K562 (cell line): ENCODE data around the gene CCL22. TPM values are rescaled to one million over a fixed set of nuclear protein-coding genes. Genes with fewer than 3 reads are reported as not detected.
A peak's percentile ranks its signal among the peaks of the same experiment; 100 is the strongest.

ENCODE experiments used
- ATAC-seq: fragments of 200-7000 bp; cut with Tn5 transposase; 3 replicates; pipeline ENCODE4 v1.9.1; 2020; ENCODE audit warnings: moderate library complexity
- BruUV-seq: library from RNA; stranded (reverse); fragments of 400-500 nt; replicated peaks from 2 replicates; lab custom pipeline; 2021; lab: Mats Ljungman, UMichigan
- CTCF ChIA-PET: fragments of 300-600 bp; formaldehyde crosslinking; extraction: SDS; loops from one replicate; lab custom pipeline; 2021; ENCODE audit warnings: low intra/inter-chr PET ratio; lab: Yijun Ruan, JAX
- POLR2A ChIA-PET: fragments of 300-600, 350-650 bp; sonication (Branson Sonifier 250); formaldehyde crosslinking; extraction: SDS; loops from one replicate; lab custom pipeline; 2021; ENCODE audit warnings: antibody characterized with exemption, inconsistent platforms; lab: Yijun Ruan, JAX
- DNase-seq, 4 experiments: peaks; one replicate each; pipeline versions ENCODE4 v3.0.0 to v3.0.0-alpha.2; 2011 to 2018; ENCODE audit warnings: low spot score in 3 of 4, mixed read lengths in 3 of 4; ENCODE audit errors: extremely low read depth in 1 of 4
- FAIRE-seq: peaks from 2 replicates; lab custom pipeline; 2011; peaks lifted over from hg19 to GRCh38; lab: Jason Lieb, UNC
- H2AFZ ChIP-seq: 2 replicates; pipeline ENCODE4 v1.6.0; 2011; ENCODE audit warnings: low read depth, low read length, control low read depth, inconsistent platforms
- H3K27ac ChIP-seq: fragments of 200-600 bp; 3 replicates; pipeline ENCODE4 v1.8.0; 2011; ENCODE audit warnings: low read depth, mild to moderate bottlenecking, control low read depth, inconsistent platforms, low read length, moderate library complexity, mixed read lengths; ENCODE audit errors: extremely low read depth
- H3K27me3 ChIP-seq, 2 experiments: fragments of 300-600 bp in 1 of 2; 2 replicates in 1 of 2; 3 replicates in 1 of 2; pipeline versions ENCODE4 v1.6.0 to v1.8.0; 2011; ENCODE audit warnings: inconsistent platforms in 2 of 2, low read length in 2 of 2, mild to moderate bottlenecking in 1 of 2, mixed read lengths in 1 of 2, moderate library complexity in 1 of 2; ENCODE audit not compliant: control insufficient read depth in 2 of 2, insufficient read depth in 2 of 2
- H3K36me3 ChIP-seq: fragments of 300-600 bp; 3 replicates; pipeline ENCODE4 v1.8.0; 2011; ENCODE audit warnings: mild to moderate bottlenecking, low read length, inconsistent platforms; ENCODE audit not compliant: control insufficient read depth, insufficient read depth
- H3K4me1 ChIP-seq, 2 experiments: fragments of 200-600 bp in 1 of 2; replicated peaks in 1 of 2; 2 replicates in 1 of 2; 3 replicates in 1 of 2; pipeline versions ENCODE4 v1.5.1 to v1.8.0; 2011; ENCODE audit warnings: inconsistent platforms in 2 of 2, low read length in 2 of 2, mild to moderate bottlenecking in 1 of 2, mixed read lengths in 1 of 2, moderate library complexity in 1 of 2; ENCODE audit not compliant: control insufficient read depth in 2 of 2, insufficient read depth in 2 of 2
- H3K4me2 ChIP-seq: 2 replicates; pipeline ENCODE4 v1.6.1; 2011; ENCODE audit warnings: low read length, control low read depth, inconsistent platforms, mixed read lengths; ENCODE audit not compliant: insufficient read depth
- H3K4me3 ChIP-seq: fragments of 200-600 bp; sonication (generic), shearing (Covaris generic); 2 replicates; pipeline ENCODE4 v1.5.1; 2016; ENCODE audit warnings: control low read depth, inconsistent platforms
- H3K79me2 ChIP-seq: fragments of 200-600 bp; 3 replicates; pipeline ENCODE4 v1.8.0; 2011; ENCODE audit warnings: low read length, inconsistent platforms; ENCODE audit not compliant: control insufficient read depth, insufficient read depth
- H3K9ac ChIP-seq, 2 experiments: 2 replicates each; pipeline versions ENCODE4 v1.6.0 to v1.6.1; 2011; ENCODE audit warnings: low read depth in 2 of 2, low read length in 2 of 2, control low read depth in 1 of 2, inconsistent platforms in 1 of 2, mild to moderate bottlenecking in 1 of 2, mixed read lengths in 1 of 2; ENCODE audit not compliant: insufficient read depth in 1 of 2
- H3K9me1 ChIP-seq: one replicate; pipeline ENCODE4 v1.6.0; 2011; ENCODE audit warnings: inconsistent platforms, mild to moderate bottlenecking, low read length, moderate library complexity; ENCODE audit not compliant: control insufficient read depth, insufficient read depth
- H3K9me3 ChIP-seq: replicated peaks from 2 replicates; pipeline ENCODE4 v1.5.1; 2011; ENCODE audit warnings: low read depth, low read length, inconsistent platforms; ENCODE audit not compliant: control insufficient read depth, insufficient read depth
- H4K20me1 ChIP-seq: replicated peaks from 2 replicates; pipeline ENCODE4 v1.6.1; 2011; ENCODE audit warnings: low read length, inconsistent platforms, mixed read lengths; ENCODE audit not compliant: control insufficient read depth, insufficient read depth
- NFIC ChIP-seq: fragments of 450-650 bp; IDR thresholded peaks from 2 replicates; pipeline ENCODE4 v1.6.1; 2017; ENCODE audit warnings: mild to moderate bottlenecking, inconsistent platforms
- NKRF ChIP-seq: fragments of 450-650 bp; IDR thresholded peaks from 2 replicates; pipeline ENCODE4 v1.6.1; 2016; ENCODE audit warnings: borderline replicate concordance
- PHF20 ChIP-seq: fragments of 450-650 bp; IDR thresholded peaks from 2 replicates; pipeline ENCODE4 v1.6.1; 2018; ENCODE audit not compliant: partially characterized antibody
- SIN3A ChIP-seq, 2 experiments: fragments of 150-350 bp in 1 of 2; IDR thresholded peaks; 2 replicates each; pipeline ENCODE4 v1.6.1; 2011 to 2016; ENCODE audit warnings: borderline replicate concordance in 2 of 2, low read depth in 2 of 2, low read length in 2 of 2, mild to moderate bottlenecking in 2 of 2, moderate library complexity in 2 of 2; ENCODE audit not compliant: control insufficient read depth in 1 of 2
- TEAD4 ChIP-seq, 2 experiments: sonication (generic) in 1 of 2; formaldehyde crosslinking in 1 of 2; IDR thresholded peaks; 2 replicates each; pipeline versions ENCODE4 v1.6.1 to v1.8.0; 2012 to 2022; ENCODE audit warnings: borderline replicate concordance in 1 of 2, inconsistent platforms in 1 of 2, low read length in 1 of 2, mild to moderate bottlenecking in 1 of 2, missing genetic modification reagents in 1 of 2
- ZBED1 ChIP-seq: IDR thresholded peaks from 2 replicates; pipeline ENCODE4 v1.6.1; 2014
- ZNF23 ChIP-seq: fragments of 250-450 bp; sonication (Bioruptor Pico); IDR thresholded peaks from 2 replicates; pipeline ENCODE4 v1.4.0; 2020; ENCODE audit warnings: mild to moderate bottlenecking
- WGBS: fragments of 100-300 bp; shearing (Covaris generic); methylation state at CpG from one replicate; pipeline ENCODE4 v1.1.6; 2016; ENCODE audit warnings: low coverage, mixed read lengths; ENCODE audit not compliant: insufficient coverage; ENCODE audit errors: missing lambda C conversion rate; 5-methylcytosine and 5-hydroxymethylcytosine counted together
- in situ Hi-C: fragments of 300-500 bp; cut with MboI; formaldehyde crosslinking; loops from 4 replicates; pipeline ENCODE4 v1.15.0; 2018; ENCODE audit warnings: inconsistent platforms, mixed read lengths
- intact Hi-C: fragments of 100-400 bp; cut with micrococcal nuclease; formaldehyde crosslinking; loops from 2 replicates; pipeline ENCODE4 v1.14.2; 2022
- polyA plus RNA-seq, 8 experiments: library from polyadenylated mRNA; depleted of rRNA in 4 of 8; stranded (reverse) in 5 of 8; unstranded in 3 of 8; fragments of >200 nt; fragmentation: Nextera tagmentation in 2 of 8; fragmentation: Illumina TruSeq in 1 of 8; extraction: Ambion mirVana in 2 of 8; extraction: Trizol in 1 of 8; gene quantifications; 2 replicates each; pipeline versions ENCODE4 v1.2.1 to v1.2.3, GENCODE V29; 2011 to 2014; ENCODE audit warnings: inconsistent platforms in 1 of 8, missing spikeins in 1 of 8
- total RNA-seq, 7 experiments: library from RNA; depleted of rRNA in 6 of 7; stranded (reverse); fragments of >200 nt in 6 of 7; fragmentation: Illumina TruSeq in 2 of 7; extraction: Trizol in 2 of 7; gene quantifications; 2 replicates each; pipeline versions ENCODE4 v1.2.1 to v1.2.3, GENCODE V29; 2011 to 2021; ENCODE audit warnings: low replicate concordance in 1 of 7

The CCL22 gene
- total and polyA plus RNA-seq, 9 of the 15 experiments (the other 6 are each of a cell fraction or from before 2014, with no cell fraction given) = 0.04 to 0.29 (median 0.06) TPM; not detected in 5

GRCh38 chr16:57389087-57389468, 30.5 kb downstream of the CCL22 start:
- no peak for DNase-seq
- Histone ChIP-seq H3K36me3 (no peaks in the 10 kb centered on the region), H3K9me1 (no peaks in the 10 kb centered on the region), H2AFZ (no peak overlapping the region), H3K4me1 (no peaks in the 10 kb centered on the region), H3K9me3 (no peaks in the 10 kb centered on the region), H4K20me1 (no peaks in the 10 kb centered on the region), H3K27ac (no peak overlapping the region), H3K4me3 (no peak overlapping the region), H3K79me2 (no peaks in the 10 kb centered on the region), H3K27me3 (peaks cover 12 to 45% of the 10 kb centered on the region in 2 experiments; a peak in 4 of 5 replicates), H3K9ac (no peak overlapping the region), H3K4me2 (no peak overlapping the region)
- WGBS = 7% methylated on average over 3 of the region's 3 CpGs
- BruUV-seq = no TSS peak
- ChIA-PET POLR2A (no interaction called here), CTCF (interaction anchor here (0.6 kb wide), 1 partner anchor 411 kb away, joined by 4 read pairs; no protein-coding TSS in a partner anchor)
- no peak for TF ChIP-seq TEAD4 (IDR thresholded peaks at IDR 0.05; ENCODE audit: low read length)
- no peak for TF ChIP-seq TEAD4 (CRISPR knock-in tag; IDR thresholded peaks at IDR 0.05; ENCODE audit: borderline replicate concordance)
- no peak for TF ChIP-seq ZNF23 (CRISPR knock-in tag)
- 0 out of 2 replicates have a peak, but pooled peaks have one; percentile 1 for TF ChIP-seq NKRF
- peak; percentile 8 for TF ChIP-seq PHF20
- TF ChIP-seq ZBED1 = no peak
- no peak for TF ChIP-seq NFIC
- TF ChIP-seq SIN3A (IDR thresholded peaks at IDR 0.05; ENCODE audit: borderline replicate concordance in 2 of 2, control insufficient read depth in 1 of 2, low read depth in 2 of 2, low read length in 2 of 2) = no peak
- in situ Hi-C loops (no loop called here), intact Hi-C loops (no loop called here)
- no peak for FAIRE-seq
- no peak for ATAC-seq
